ENCODE results near the gene NLN. TPM values are rescaled to one million over a fixed set of nuclear protein-coding genes. Genes with fewer than 3 reads are reported as not detected.

The NLN gene
- total and polyA plus RNA-seq, 2 donors (not counting 1 experiment from before 2014, with no cell fraction given) = 1.7 to 6.8 TPM

- Histone ChIP-seq H3K9ac (ENCODE audit: low read length) (no peak overlapping the region), H3K36me3 (replicated peaks in 1 of 2; ENCODE audit: control extremely low read depth in 1 of 2, control insufficient read depth in 1 of 2, extremely low read depth in 1 of 2, insufficient read depth in 2 of 2, low read length in 1 of 2) (peaks cover 9 to 17% of the 10 kb centered on the region in 2 experiments), H3K4me3 (ENCODE audit: control extremely low read depth in 1 of 5, extremely low read depth in 1 of 5, insufficient read depth in 1 of 5, low read depth in 2 of 5, low read length in 4 of 5) (no peak overlapping the region), H3K27me3 (replicated peaks in 1 of 4; ENCODE audit: control extremely low read depth in 1 of 4, control insufficient read depth in 3 of 4, insufficient read depth in 4 of 4, low read length in 3 of 4) (no peaks in the 10 kb centered on the region), H4K20me1 (ENCODE audit: control insufficient read depth, insufficient read depth, low read length, poor library complexity, severe bottlenecking) (no peaks in the 10 kb centered on the region), H3K4me1 (ENCODE audit: control insufficient read depth in 2 of 2, insufficient read depth in 2 of 2, low read length in 2 of 2) (no peaks in the 10 kb centered on the region), H3K4me2 (replicated peaks; ENCODE audit: low read depth, low read length, poor library complexity, severe bottlenecking) (no peak overlapping the region), H3K9me3 (ENCODE audit: control extremely low read depth in 1 of 3, control insufficient read depth in 2 of 3, insufficient read depth in 1 of 3, low read length in 2 of 3) (no peaks in the 10 kb centered on the region), H2AFZ (ENCODE audit: insufficient read depth, low read depth, low read length, poor library complexity, severe bottlenecking) (no peak overlapping the region), H3K27ac (ENCODE audit: low read length in 2 of 2) (no peak overlapping the region), H3K79me2 (ENCODE audit: control insufficient read depth, insufficient read depth, low read length) (no peaks in the 10 kb centered on the region)
- intact Hi-C loops (cut with micrococcal nuclease) = no loop called here
- POLR2A ChIA-PET = no interaction called here
- Mint-ChIP-seq H3K9me3 (ENCODE audit: insufficient read depth) (no peaks in the 10 kb centered on the region), H3K27me3 (no peaks in the 10 kb centered on the region), H3K27ac (no peak overlapping the region), H3K4me3 (no peak overlapping the region), H3K4me1 (no peaks in the 10 kb centered on the region)
- TF ChIP-seq EZH2 (IDR thresholded peaks at IDR 0.05; ENCODE audit: borderline replicate concordance, insufficient read depth, low read depth, low read length, poor library complexity, severe bottlenecking) = no peak
- no peak for TF ChIP-seq CTCF (IDR thresholded peaks at IDR 0.05)
- ATAC-seq (ENCODE audit: low read depth) (no peak), DNase-seq (no peak)
- WGBS (ENCODE audit: insufficient coverage) = no CpG with 5 or more reads among the region's 4 CpGs
- CTCF ChIA-PET = no interaction called here
Observed at GRCh38 chr5:65707663-65708062, 14.3 kb upstream of the NLN start.

GRCh38 chr5:65708145-65708544 is 13.9 kb upstream of the NLN start:
- DNase-seq = no peak
- no peak overlapping the region for H3K4me3 Mint-ChIP-seq
- WGBS (ENCODE audit: insufficient coverage) = 100% methylated on average over 3 of the region's 4 CpGs
- TF ChIP-seq EZH2 (IDR thresholded peaks at IDR 0.05; ENCODE audit: borderline replicate concordance, insufficient read depth, low read depth, low read length, poor library complexity, severe bottlenecking) (no peak), CTCF (IDR thresholded peaks at IDR 0.05) (no peak)
- Histone ChIP-seq H3K4me3 (ENCODE audit: control extremely low read depth in 1 of 5, extremely low read depth in 1 of 5, insufficient read depth in 1 of 5, low read depth in 2 of 5, low read length in 4 of 5) (no peak overlapping the region), H3K9ac (ENCODE audit: low read length) (no peak overlapping the region), H3K27me3 (replicated peaks in 1 of 4; ENCODE audit: control extremely low read depth in 1 of 4, control insufficient read depth in 3 of 4, insufficient read depth in 4 of 4, low read length in 3 of 4) (no peaks in the 10 kb centered on the region), H3K4me1 (ENCODE audit: control insufficient read depth in 2 of 2, insufficient read depth in 2 of 2, low read length in 2 of 2) (no peaks in the 10 kb centered on the region), H3K9me3 (ENCODE audit: control extremely low read depth in 1 of 3, control insufficient read depth in 2 of 3, insufficient read depth in 1 of 3, low read length in 2 of 3) (no peaks in the 10 kb centered on the region), H3K79me2 (ENCODE audit: control insufficient read depth, insufficient read depth, low read length) (no peaks in the 10 kb centered on the region), H4K20me1 (ENCODE audit: control insufficient read depth, insufficient read depth, low read length, poor library complexity, severe bottlenecking) (no peaks in the 10 kb centered on the region), H3K4me2 (replicated peaks; ENCODE audit: low read depth, low read length, poor library complexity, severe bottlenecking) (no peak overlapping the region), H3K27ac (ENCODE audit: low read length in 2 of 2) (no peak overlapping the region), H2AFZ (ENCODE audit: insufficient read depth, low read depth, low read length, poor library complexity, severe bottlenecking) (no peak overlapping the region), H3K36me3 (replicated peaks in 1 of 2; ENCODE audit: control extremely low read depth in 1 of 2, control insufficient read depth in 1 of 2, extremely low read depth in 1 of 2, insufficient read depth in 2 of 2, low read length in 1 of 2) (peaks cover 9 to 17% of the 10 kb centered on the region in 2 experiments)
- H3K4me1 Mint-ChIP-seq = no peaks in the 10 kb centered on the region
- no peak overlapping the region for H3K27ac Mint-ChIP-seq
- intact Hi-C loops (cut with micrococcal nuclease) = no loop called here
- POLR2A ChIA-PET = no interaction called here
- H3K27me3 Mint-ChIP-seq = no peaks in the 10 kb centered on the region
- CTCF ChIA-PET = no interaction called here
- H3K9me3 Mint-ChIP-seq (ENCODE audit: insufficient read depth) = no peaks in the 10 kb centered on the region
- ATAC-seq (ENCODE audit: low read depth) = no peak

Measured in B cell (primary cell).